ENCODE results near the gene POMT1.
"Not testable (repeated sequence)": the region's sequence is repeated elsewhere in the genome, so short reads cannot be mapped to it uniquely, and the experiment has no call there.

POMT1 gene

DNA sequence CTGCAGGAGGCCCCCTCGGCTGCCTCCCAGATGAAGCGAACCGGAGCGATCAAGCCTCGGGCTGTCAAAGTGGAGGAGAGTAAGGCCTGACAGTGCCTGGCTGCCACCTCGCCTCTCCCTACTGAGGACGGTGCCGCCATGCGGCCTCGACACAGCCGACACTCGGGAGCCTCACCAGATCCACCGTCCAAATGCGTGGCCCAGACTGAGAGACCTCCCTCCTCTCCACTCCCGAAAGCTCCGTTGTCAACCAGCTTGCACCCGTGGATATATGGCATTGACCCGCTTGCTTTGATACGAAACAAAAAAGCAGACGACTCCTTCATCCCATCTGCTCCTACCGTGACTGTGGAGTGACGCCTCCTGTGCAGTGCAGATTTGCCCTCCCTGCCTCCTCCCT lies 6.9 kb upstream of the POMT1 start:
- H3K4me3 ChIP-seq (ENCODE audit: low read depth, low read length) = no peak overlapping the region

DNA sequence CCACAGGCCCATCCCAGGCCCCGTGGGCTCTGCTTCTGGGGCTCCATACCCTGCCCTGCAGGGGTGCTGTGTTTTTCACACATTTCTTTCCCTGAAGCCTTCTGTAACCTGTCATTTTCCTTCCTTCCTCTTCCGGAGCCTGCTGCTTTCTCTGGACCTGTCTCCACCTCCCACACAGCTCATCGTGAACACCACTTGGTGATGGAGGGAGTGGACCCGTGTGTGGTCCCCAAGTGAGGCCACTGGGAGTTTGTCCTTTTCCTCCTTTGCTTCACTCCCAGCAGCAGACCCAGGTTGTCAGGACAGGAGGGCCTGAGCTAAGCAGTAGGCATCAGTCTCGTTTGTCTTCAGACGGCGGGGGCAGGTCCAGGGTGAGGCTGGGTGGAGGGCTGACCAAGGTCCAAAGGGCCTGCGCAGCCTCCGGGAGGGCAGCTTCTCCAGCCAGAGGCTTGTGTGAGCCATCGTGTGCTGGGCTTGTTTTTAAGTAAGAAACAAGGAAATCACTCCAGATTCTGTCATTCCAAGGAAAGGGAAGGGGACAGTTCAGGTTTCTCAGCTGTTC lies 5.8 kb upstream of the POMT1 start:
- H3K4me3 ChIP-seq (ENCODE audit: low read depth, low read length) = no peak overlapping the region

DNA sequence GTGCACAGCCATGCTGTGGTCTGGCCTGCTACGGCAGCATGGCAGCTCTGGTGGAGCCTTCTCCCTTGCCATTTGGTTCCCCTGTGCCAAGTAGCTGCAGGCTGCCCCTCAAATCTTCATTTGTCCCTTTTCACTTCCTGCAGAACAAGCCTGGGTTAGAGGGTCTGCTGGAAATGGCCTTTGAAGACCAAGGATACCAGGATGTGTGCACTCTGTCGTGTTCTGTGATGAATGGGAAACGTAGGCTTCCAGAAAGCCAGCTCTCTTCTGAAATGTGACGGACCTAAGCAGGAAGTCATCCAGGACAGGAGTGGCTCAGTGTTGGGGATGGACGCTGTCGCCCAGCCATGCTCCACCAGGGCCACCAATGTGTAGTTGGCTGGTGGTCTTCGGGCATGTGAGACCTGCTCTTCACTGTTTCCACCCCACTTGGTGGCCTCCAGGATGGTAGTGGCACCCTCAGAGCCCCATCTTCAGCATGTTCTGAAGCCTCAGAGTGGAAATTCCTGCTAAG lies 3.4 kb upstream of the POMT1 start:
- no peak overlapping the region for H3K4me3 ChIP-seq (ENCODE audit: low read depth, low read length)

DNA sequence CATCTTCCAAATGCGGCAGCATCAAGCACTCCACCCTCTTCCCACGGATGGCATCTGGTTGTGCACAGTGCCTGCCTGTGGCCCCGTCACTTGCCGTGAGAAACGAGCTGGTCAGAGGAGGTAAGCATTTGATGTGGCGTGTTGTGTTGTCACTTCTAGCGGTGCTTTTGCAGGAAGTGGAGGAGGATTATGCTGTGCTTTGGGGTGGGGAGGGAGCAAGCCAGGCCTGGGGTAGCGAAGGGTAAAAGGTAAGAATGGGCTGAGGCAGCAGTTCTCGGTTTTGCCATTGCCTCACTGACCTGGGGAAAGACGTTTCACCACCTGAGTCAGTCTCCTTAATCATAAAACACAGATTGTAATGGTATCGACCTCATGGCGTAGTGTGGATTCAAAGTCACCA lies 2.3 kb upstream of the POMT1 start:
- H3K4me3 ChIP-seq (ENCODE audit: low read depth, low read length) = no peak overlapping the region

DNA sequence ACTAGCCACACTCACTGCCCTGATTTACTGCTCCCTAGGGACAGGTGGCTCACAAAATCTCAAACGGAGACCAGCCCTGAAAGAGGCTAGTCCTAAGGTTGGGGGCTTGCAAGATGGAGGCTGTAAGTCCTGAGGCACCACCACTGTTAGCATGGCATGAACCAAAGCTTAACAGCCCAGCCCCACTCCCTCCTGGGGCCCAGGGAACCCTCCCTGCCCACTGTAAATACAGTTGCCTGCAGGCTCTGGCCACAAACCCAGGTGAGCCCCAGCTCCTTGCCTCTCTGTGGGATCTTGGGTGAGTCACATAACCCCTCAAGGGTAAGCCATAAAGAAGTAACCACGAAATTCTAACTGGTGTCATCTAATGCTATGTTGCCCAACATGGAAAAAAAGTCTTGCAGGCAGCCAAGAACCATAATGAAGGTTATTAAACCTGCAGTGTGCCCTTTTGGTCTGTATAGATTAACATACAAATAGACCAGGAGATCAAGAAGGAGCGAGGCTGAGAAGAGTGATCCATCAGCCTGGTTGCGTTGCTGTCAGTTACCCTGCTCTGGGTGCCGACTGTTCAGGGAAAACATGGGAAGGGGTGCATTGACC lies 1.7 kb upstream of the POMT1 start:
- H3K4me3 ChIP-seq (ENCODE audit: low read depth, low read length) = no peak overlapping the region

DNA sequence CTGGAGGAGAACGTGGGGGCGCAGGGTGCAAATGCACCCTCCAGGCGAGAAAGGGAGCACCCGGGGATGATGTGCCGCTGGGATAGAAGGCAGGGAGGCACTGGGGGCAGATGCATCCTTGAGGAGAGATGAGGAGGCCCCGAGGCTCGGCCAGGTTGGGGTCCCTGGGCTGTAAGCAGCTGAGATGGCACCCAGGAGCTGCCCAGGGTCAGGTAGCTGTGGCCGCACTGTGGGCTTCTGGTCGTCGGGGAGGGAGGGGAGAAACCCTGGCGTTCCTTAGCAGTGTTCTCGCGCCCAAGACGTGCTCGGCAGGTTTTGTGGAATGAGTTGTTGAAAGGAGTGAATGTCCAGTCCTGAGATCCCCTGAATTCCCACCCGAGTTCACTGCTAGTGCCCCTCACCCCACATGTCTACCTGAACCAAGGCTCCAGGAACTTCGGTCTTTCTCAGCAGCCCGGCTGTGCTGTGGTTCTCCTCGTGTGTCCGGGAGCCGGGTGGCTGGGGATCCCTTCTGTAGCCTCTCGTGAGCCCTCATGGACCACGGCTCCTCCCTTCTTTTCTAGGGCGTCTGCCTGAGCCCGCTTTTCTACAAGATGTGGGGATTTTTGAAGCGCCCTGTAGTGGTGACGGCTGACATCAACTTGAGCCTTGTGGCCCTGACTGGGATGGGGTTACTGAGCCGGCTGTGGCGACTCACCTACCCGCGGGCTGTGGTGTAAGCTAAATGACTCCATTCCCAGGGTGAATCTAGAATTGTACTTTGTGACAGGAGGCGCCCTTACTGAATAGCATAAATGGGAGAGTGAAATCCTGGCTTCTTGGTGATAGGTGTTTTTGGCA lies 1.1 kb downstream of the POMT1 start:
- H3K4me3 ChIP-seq (ENCODE audit: low read depth, low read length) = peak overlapping the region; percentile 72

DNA sequence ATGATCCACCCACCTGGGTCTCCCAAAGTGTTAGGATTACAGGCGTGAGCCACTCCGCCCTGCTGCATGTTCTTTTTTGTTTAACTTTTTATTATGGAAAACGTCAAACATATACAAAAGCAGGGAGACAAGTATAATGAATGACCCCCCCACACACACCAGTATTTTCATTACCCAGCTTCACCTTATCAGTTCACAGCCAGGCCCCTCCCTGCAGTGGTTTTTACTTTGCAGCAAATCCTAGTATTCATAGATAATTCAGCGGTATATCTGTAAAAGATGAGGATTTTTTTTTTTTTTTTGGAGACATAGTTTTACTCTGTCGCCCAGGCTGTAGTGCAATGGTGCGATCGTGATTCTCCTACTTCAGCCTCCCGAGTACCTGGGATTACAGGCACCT lies 2.3 kb downstream of the POMT1 start:
- H3K4me3 ChIP-seq (ENCODE audit: low read depth, low read length) = no peak overlapping the region

DNA sequence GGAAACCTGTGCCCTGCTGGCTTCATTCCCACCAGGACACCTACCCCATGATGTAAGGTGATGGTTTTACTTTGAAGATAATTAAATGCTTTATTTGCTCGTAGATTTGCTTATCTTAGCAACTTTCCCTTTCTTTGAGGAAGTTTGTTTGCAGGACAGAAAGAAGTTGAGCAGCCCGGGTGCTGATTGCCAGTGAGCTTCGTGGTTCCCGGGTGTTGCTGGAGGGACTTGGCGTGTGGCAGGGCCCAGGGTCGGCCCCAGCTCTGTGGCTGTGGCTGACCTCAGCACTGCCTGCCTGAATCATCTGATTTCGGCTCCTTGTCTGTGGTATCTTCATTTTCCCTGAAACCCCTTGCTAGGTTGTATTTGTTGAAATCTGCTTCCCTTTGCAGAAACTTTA lies 8.7 kb downstream of the POMT1 start:
- H3K4me3 ChIP-seq (ENCODE audit: low read depth, low read length) = no peak overlapping the region

DNA sequence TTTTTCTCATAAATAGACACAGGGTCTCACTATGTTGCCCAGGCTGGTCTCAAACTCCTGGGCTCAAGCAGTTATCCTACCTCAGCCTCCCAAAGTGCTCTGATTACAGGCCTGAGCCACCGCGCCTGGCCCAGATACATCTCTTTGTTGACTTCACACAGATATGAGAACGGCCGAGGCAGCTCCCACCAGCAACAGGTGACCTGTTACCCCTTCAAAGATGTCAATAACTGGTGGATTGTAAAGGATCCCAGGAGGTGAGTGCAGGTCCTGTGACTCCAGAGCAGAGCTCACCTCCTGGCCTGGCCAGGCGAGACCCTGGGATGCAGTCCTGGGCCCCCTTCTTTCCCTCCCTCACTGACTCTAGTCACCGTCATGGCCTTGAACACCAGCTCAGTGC lies 9.2 kb downstream of the POMT1 start:
- no peak overlapping the region for H3K4me3 ChIP-seq (ENCODE audit: low read depth, low read length)

DNA sequence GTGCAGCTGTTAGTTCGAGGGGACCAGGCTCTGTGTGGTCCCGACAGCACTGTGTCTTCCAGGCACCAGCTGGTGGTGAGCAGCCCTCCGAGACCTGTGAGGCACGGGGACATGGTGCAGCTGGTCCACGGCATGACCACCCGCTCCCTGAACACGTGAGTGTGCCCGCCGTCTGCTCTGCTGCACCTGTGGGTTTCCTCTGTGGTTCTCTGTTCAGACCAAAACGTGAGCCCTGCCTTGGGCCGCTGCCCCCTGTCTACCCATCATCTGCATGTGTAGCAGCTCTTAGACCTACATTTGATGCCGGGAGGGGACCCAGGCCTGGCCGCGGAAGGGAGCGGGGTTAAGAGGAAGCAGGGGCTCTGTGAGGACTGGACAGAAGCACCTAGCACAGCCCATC lies 10.5 kb downstream of the POMT1 start:
- no peak overlapping the region for H3K4me3 ChIP-seq (ENCODE audit: low read depth, low read length)

DNA sequence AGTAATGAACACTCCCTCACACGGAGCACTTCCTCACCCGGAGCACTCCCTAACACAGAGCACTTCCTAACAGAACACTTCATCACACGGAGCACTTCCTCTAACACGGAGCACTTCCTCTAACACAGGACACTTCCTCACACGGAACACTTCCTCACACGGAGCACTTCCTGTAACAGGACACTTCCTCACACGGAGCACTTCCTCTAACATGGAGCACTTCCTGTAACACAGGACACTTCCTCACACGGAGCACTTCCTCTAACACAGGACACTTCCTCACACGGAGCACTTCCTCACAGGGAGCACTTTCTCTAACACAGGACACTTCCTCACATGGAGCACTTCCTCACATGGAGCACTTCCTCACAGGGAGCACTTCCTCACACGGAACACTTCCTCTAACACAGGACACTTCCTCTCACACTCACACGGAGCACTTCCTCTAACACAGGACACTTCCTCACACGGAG lies 12.9 kb downstream of the POMT1 start:
- not testable (repeated sequence) for H3K4me3 ChIP-seq (ENCODE audit: low read depth, low read length)

DNA sequence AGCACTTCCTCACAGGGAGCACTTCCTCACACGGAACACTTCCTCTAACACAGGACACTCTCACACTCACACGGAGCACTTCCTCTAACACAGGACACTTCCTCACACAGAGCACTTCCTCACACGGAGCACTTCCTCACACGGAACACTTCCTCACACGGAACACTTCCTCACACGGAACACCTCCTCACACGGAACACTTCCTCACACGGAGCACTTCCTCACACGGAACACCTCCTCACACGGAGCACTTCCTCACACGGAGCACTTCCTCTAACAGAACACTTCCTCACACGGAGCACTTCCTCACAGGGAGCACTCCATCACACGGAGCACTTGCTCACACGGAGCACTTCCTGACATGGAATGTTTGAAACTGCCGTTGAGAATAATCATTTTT lies 13.4 kb downstream of the POMT1 start:
- no peak overlapping the region for H3K4me3 ChIP-seq (ENCODE audit: low read depth, low read length)

DNA sequence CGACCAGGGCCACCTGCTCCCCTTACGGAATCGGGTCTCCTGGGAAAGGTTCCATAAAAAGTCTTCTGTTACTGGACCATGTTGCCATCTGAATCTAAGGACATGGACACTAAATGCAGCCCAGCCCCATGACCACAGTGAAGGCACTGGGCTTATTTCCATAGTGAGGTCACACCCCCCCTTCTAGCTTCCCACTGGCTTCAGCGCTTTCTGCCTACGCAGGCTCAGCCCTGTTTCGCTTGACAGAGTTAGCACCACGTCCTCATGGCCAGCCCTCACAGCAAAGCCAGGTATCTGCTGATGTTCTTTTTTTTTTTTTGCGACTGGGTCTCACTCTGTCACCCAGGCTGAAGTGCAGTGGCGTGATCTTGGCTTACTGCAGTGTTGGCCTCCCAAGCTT lies 14.2 kb downstream of the POMT1 start:
- H3K4me3 ChIP-seq (ENCODE audit: low read depth, low read length) = no peak overlapping the region

DNA sequence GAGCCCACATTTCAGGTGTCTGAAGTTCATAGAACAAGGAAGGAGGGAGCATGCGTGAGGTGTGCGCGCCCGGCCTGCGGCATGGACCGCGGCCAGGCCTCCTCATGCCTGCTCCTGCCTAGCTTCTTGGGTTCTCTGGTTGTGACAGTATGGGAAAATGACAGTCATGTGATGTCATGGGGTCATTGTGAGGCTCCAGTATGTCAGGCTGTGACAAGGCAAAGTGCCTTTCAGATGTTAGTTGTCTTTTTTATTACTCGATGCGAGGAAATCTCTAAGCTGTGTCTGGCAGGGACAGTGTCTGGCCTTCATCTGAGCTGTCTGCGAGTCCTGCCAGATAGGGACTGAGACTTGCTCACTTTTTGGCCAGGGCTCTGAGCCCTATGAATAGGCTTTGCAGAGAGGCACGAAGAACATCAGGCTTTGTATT lies 15.1 kb downstream of the POMT1 start:
- no peak overlapping the region for H3K4me3 ChIP-seq (ENCODE audit: low read depth, low read length)

DNA sequence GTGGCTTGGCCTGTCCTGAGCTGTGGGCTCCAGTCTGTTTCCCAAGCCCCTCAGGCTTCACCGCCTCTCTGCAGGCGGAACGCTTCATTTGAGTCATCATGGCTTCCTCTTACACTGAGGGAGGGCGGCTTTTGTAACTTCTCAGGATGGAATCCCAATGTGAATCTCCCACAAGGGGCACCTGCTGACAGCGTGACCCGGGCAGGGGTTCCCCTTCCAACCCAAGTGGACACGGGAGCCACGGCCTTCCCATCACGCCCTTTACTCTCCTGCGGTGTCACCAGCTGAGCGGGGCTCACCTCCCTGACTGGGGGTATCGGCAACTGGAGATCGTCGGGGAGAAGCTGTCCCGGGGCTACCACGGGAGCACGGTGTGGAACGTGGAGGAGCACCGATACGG lies 15.8 kb downstream of the POMT1 start:
- no peak overlapping the region for H3K4me3 ChIP-seq (ENCODE audit: low read depth, low read length)

DNA sequence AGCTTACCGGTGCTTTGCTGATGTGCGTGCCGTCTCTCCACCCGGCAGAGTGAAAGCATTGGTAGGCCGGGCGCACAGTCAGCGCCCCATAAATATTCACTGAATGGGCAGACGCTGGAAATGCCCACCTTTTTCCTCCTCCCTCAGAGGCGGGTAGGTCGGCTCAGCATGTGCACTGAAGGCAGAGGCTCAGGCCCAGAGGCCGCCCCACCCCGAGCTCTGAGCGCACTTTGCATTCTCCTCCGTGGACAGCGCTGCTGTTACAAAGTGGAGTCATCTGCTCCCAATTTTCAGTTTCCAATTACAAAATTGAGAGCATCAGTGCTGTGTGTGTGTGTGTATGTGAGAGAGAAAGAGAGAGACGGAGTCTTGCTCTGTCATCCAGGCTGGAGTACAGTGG lies 17.8 kb downstream of the POMT1 start:
- no peak overlapping the region for H3K4me3 ChIP-seq (ENCODE audit: low read depth, low read length)

DNA sequence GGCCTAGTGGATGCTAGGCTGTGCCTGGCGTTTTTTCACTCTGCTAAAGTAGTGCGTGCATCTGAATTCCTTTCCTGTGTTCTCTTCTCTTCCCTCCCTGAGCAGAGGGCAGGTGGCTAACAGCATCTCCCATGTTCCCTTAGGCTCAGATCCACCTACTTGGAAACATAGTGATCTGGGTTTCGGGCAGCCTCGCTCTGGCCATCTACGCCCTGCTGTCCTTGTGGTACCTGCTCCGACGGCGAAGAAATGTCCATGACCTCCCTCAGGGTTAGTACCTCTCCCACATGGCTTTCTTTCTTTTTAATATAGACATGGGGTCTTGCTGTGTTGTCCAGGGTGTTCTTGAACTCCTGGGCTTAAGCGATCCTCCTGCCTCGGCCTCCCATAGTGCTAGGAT lies 18.5 kb downstream of the POMT1 start:
- H3K4me3 ChIP-seq (ENCODE audit: low read depth, low read length) = no peak overlapping the region

DNA sequence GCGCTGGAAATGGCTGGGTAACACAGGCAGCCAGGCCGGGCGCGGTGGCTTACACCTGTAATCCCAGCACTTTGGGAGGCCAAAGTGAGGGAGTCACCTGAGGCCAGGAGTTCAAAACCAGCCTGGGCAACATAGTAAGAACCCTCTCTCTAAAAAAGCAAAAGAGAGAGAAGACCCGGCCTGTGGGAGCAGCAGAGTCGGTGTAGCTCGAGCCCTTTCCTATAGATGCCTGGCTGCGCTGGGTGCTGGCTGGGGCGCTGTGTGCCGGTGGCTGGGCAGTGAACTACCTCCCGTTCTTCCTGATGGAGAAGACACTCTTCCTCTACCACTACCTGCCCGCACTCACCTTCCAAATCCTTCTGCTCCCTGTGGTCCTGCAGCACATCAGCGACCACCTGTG lies 19.1 kb downstream of the POMT1 start:
- H3K4me3 ChIP-seq (ENCODE audit: low read depth, low read length) = no peak overlapping the region

DNA sequence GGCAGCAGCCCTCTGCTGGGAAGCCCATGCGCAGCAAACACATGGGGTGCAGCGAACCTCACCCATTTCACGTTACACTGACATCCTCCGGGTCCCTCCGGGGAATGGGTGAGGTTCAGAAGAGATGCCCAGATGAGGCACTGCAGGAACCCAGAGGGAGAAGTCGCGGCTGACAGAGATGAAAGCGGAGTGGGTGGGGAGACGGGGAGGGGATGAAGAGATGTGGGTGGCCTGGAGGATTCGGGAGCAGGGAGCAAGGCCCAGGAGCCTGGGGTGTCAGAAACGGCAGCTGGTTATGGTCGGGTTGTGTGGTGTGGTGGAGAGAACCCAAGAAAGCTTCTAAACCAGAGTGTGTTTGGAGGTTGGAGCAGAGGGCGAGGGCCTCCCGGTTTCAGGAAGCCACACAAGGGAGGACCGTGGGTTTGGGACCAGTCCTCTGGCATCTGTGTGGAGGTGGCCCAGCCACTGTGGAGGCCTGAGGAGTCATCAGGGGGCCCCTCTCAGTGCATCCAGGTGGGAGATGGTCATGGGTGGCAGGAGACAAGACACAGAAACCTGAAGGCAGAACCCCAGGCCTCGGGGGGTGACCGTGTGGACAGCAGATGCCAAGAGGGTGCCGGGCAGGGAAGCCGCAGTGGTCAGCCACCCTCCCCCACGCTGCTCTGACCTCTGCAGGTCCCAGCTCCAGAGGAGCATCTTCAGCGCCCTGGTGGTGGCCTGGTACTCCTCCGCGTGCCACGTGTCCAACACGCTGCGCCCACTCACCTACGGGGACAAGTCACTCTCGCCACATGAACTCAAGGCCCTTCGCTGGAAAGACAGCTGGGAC lies 19.8 kb downstream of the POMT1 start:
- no peak overlapping the region for H3K4me3 ChIP-seq (ENCODE audit: low read depth, low read length)

DNA sequence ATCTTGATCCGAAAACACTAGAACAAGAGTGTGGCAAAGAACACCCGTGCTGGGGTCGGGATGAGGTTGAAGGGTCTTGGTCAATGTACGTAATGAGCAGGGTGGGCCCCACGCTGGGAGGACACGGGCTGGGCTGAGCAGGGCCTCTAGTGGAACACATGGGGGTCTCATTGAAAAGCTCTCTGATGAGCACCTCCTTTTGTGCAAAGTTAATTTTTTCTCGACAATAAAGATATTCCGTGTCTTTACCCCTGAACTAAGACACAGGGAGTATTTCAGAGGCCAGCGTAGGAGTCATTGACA lies 20.3 kb downstream of the POMT1 start:
- H3K4me3 ChIP-seq (ENCODE audit: low read depth, low read length) = no peak overlapping the region

Measured in iPS-11a (cell line).